Measurements from ENCODE around the gene TMEM54. TPM values are rescaled to one million over a fixed set of nuclear protein-coding genes. Genes with fewer than 3 reads are reported as not detected.

TMEM54 gene
- total RNA-seq, 2 experiments from 2014 or later: not detected

- Mint-ChIP-seq H3K27me3 (peaks cover 53% of the 10 kb centered on the region), H3K4me3 (no peak overlapping the region), H3K9me3 (no peaks in the 10 kb centered on the region), H3K4me1 (peaks cover 9% of the 10 kb centered on the region), H3K36me3 (ENCODE audit: low read depth) (no peaks in the 10 kb centered on the region), H3K27ac (no peak overlapping the region)
- ChIA-PET POLR2A (no interaction called here), CTCF (interaction anchor here (0.5 to 0.9 kb wide), 3 partner anchors 9 to 581 kb away, joined by 3 to 4 read pairs (median 3); no protein-coding TSS in a partner anchor)
- DNase-seq: no peak
Observed at GRCh38 chr1:32897082-32898049, 3.8 kb downstream of the TMEM54 start.

- Mint-ChIP-seq H3K4me3 (no peak overlapping the region), H3K27ac (no peak overlapping the region), H3K9me3 (no peaks in the 10 kb centered on the region), H3K27me3 (peaks cover 54% of the 10 kb centered on the region), H3K4me1 (peaks cover 6% of the 10 kb centered on the region), H3K36me3 (ENCODE audit: low read depth) (no peaks in the 10 kb centered on the region)
- ChIA-PET POLR2A (no interaction called here), CTCF (interaction anchor here (0.5 to 0.9 kb wide), 3 partner anchors 10 to 580 kb away, joined by 3 to 4 read pairs (median 4); no protein-coding TSS in a partner anchor)
- no peak for DNase-seq
Observed at GRCh38 chr1:32896451-32896850, 4.7 kb downstream of the TMEM54 start.

GRCh38 chr1:32895325-32896215 lies 5.6 kb downstream of the TMEM54 start:
- Mint-ChIP-seq H3K27ac (no peak overlapping the region), H3K4me3 (no peak overlapping the region), H3K27me3 (peaks cover 58% of the 10 kb centered on the region), H3K4me1 (peaks cover 6% of the 10 kb centered on the region), H3K36me3 (ENCODE audit: low read depth) (no peaks in the 10 kb centered on the region), H3K9me3 (no peaks in the 10 kb centered on the region)
- ChIA-PET CTCF (interaction anchor here (0.8 to 1.5 kb wide), 4 partner anchors 9 to 192 kb away, joined by 3 read pairs; no protein-coding TSS in a partner anchor), POLR2A (no interaction called here)
- DNase-seq: no peak

DNA sequence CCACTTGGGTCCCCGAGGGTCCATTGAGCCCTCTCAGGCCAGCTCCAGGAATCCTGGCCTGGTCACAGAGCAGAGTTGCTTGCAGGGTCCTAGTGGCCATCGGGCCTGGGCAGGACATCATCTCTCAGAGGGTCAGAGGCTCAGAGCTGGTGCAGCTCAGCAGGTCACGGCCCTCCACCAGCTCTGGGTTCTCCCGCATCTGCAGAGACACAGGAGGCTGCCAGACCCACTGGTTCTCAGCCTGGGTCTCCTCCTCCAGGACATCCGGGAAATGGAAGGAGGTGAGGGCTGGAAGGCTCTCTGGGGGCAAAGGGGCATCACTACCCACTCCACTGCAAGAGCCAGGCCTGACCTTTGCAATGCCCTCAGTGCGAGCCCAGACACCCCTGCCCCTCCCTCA lies 6.5 kb downstream of the TMEM54 start:
- Mint-ChIP-seq H3K36me3 (ENCODE audit: low read depth) (no peaks in the 10 kb centered on the region), H3K27ac (no peak overlapping the region), H3K27me3 (peaks cover 58% of the 10 kb centered on the region), H3K9me3 (no peaks in the 10 kb centered on the region), H3K4me1 (peaks cover 6% of the 10 kb centered on the region), H3K4me3 (no peak overlapping the region)
- no peak for DNase-seq
- POLR2A ChIA-PET: no interaction called here
- CTCF ChIA-PET: interaction anchor here (0.8 to 1.5 kb wide), 3 partner anchors 10 to 193 kb away, joined by 3 read pairs; no protein-coding TSS in a partner anchor

- no peak overlapping the region for H3K27ac Mint-ChIP-seq
- peaks cover 57% of the 10 kb centered on the region for H3K27me3 Mint-ChIP-seq
- no peak for DNase-seq
- H3K4me1 Mint-ChIP-seq: peaks cover 6% of the 10 kb centered on the region
- no peaks in the 10 kb centered on the region for H3K36me3 Mint-ChIP-seq (ENCODE audit: low read depth)
- ChIA-PET POLR2A (no interaction called here), CTCF (interaction anchor here (0.5 to 1.5 kb wide), 2 partner anchors 49 to 193 kb away, joined by 3 read pairs; no protein-coding TSS in a partner anchor)
- no peaks in the 10 kb centered on the region for H3K9me3 Mint-ChIP-seq
- H3K4me3 Mint-ChIP-seq: no peak overlapping the region
Observed at GRCh38 chr1:32894019-32894600, 7.1 kb downstream of the TMEM54 start.

DNA sequence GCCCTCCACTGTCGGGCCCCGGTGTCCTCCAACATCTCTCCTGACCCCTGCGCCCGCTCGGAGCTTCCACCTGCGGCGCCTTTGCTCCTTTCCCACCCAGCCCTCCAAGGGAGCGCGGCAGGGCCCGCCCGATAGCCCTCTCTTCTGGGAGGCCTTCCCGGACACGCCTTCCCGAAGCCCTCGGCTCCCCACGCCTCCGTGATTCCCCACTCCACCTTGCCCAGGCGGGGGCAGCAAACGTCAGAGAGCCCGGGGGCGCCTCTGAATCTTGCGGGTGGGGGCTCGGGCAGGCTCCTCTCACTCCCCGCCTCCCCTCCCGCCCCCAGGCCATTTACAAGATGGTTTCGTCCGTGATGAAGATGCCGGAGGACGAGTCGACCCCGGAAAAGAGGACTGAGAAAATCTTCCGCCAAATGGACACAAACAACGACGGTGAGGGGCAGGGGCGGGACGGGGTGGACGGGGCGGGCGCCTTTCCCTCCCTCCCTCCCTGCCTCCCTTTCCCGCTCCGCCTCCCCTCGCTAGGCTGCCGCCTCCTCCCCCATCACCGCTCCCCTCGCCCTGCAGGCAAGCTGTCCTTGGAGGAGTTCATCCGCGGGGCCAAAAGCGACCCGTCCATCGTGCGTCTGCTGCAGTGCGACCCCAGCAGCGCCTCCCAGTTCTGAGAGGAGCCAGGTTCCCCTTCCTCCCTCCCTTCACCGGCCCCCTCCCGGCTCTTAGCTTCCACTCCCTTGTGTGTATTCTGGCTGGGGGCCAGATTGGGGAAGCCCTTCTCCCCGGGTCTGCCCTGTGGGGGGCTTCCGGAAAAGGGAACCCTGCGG lies 7.8 kb downstream of the TMEM54 start:
- H3K36me3 Mint-ChIP-seq (ENCODE audit: low read depth): no peaks in the 10 kb centered on the region
- ChIA-PET POLR2A (no interaction called here), CTCF (interaction anchor here (0.5 to 1.9 kb wide), 10 partner anchors 11 to 200 kb away, joined by 3 to 11 read pairs (median 3); no protein-coding TSS in a partner anchor)
- peaks cover 6% of the 10 kb centered on the region for H3K4me1 Mint-ChIP-seq
- DNase-seq: no peak
- peak overlapping the region; percentile 17 for H3K4me3 Mint-ChIP-seq
- no peak overlapping the region for H3K27ac Mint-ChIP-seq
- no peaks in the 10 kb centered on the region for H3K9me3 Mint-ChIP-seq
- H3K27me3 Mint-ChIP-seq: peaks cover 52% of the 10 kb centered on the region

- H3K27me3 Mint-ChIP-seq: peaks cover 53% of the 10 kb centered on the region
- H3K4me3 Mint-ChIP-seq: no peak overlapping the region
- ChIA-PET CTCF (interaction anchor here (0.6 to 1.9 kb wide), 15 partner anchors 8 to 201 kb away, joined by 3 to 11 read pairs (median 3); no protein-coding TSS in a partner anchor), POLR2A (no interaction called here)
- no peak for DNase-seq
- peaks cover 6% of the 10 kb centered on the region for H3K4me1 Mint-ChIP-seq
- H3K27ac Mint-ChIP-seq: no peak overlapping the region
- H3K36me3 Mint-ChIP-seq (ENCODE audit: low read depth): no peaks in the 10 kb centered on the region
- no peaks in the 10 kb centered on the region for H3K9me3 Mint-ChIP-seq
Observed at GRCh38 chr1:32892368-32893197, 8.6 kb downstream of the TMEM54 start.

DNA sequence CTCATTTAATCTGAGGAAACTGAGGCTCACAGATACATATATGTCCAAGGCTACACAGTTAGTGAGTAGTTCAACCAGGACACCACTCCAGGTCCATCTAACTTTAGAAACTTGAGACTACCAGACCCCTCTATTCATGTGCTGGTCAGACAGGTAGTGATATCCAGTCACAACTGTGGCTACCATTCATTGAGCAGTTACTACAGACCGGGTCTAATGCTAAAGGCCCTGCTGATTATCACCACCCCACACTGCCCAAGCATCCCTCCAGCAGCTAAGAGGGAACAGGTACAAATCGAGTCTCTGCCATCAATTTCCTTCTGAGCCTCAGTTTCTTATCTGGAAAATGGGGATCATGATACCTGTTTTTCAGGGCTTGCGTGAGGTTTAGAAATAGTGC lies 9.6 kb downstream of the TMEM54 start:
- Mint-ChIP-seq H3K4me3 (no peak overlapping the region), H3K9me3 (no peaks in the 10 kb centered on the region), H3K27ac (no peak overlapping the region), H3K36me3 (ENCODE audit: low read depth) (no peaks in the 10 kb centered on the region), H3K4me1 (peaks cover 6% of the 10 kb centered on the region), H3K27me3 (peaks cover 63% of the 10 kb centered on the region)
- DNase-seq: no peak
- ChIA-PET POLR2A (no interaction called here), CTCF (interaction anchor here (0.9 to 1.9 kb wide), 4 partner anchors 9 to 180 kb away, joined by 3 to 8 read pairs (median 5); no protein-coding TSS in a partner anchor)

GRCh38 chr1:32891241-32891570 lies 10.0 kb downstream of the TMEM54 start:
- no peaks in the 10 kb centered on the region for H3K36me3 Mint-ChIP-seq (ENCODE audit: low read depth)
- H3K27me3 Mint-ChIP-seq: peaks cover 64% of the 10 kb centered on the region
- H3K9me3 Mint-ChIP-seq: no peaks in the 10 kb centered on the region
- no peak overlapping the region for H3K27ac Mint-ChIP-seq
- H3K4me3 Mint-ChIP-seq: no peak overlapping the region
- ChIA-PET CTCF (interaction anchor here (1.5 kb wide), 1 partner anchor 9 kb away, joined by 3 read pairs; no protein-coding TSS in a partner anchor), POLR2A (no interaction called here)
- peaks cover 6% of the 10 kb centered on the region for H3K4me1 Mint-ChIP-seq
- no peak for DNase-seq

- ChIA-PET CTCF (interaction anchor here (0.6 to 1.5 kb wide), 4 partner anchors 9 to 184 kb away, joined by 3 to 5 read pairs (median 3); no protein-coding TSS in a partner anchor), POLR2A (no interaction called here)
- peaks cover 63% of the 10 kb centered on the region for H3K27me3 Mint-ChIP-seq
- no peak for DNase-seq
- H3K36me3 Mint-ChIP-seq (ENCODE audit: low read depth): no peaks in the 10 kb centered on the region
- H3K27ac Mint-ChIP-seq: no peak overlapping the region
- no peak overlapping the region for H3K4me3 Mint-ChIP-seq
- peaks cover 6% of the 10 kb centered on the region for H3K4me1 Mint-ChIP-seq
- no peaks in the 10 kb centered on the region for H3K9me3 Mint-ChIP-seq
Observed at GRCh38 chr1:32890516-32891240, 10.5 kb downstream of the TMEM54 start.
